Liver (tissue), 9 donors: ENCODE measurements around the gene PCTP. TPM values are rescaled to one million over a fixed set of nuclear protein-coding genes. Genes with fewer than 3 reads are reported as not detected.
A peak's percentile ranks its signal among the peaks of the same experiment; 100 is the strongest.

Experiments used
- DNase-seq: peaks from one replicate; pipeline ENCODE4 v3.0.0-alpha.2; 2017; ENCODE audit warnings: low spot score
- H3K27ac ChIP-seq, 2 donors: one replicate each; pipeline ENCODE4 v1.7.0; 2013; ENCODE audit warnings: inconsistent platforms in 2 of 2, low read length in 2 of 2, control low read depth in 1 of 2, low read depth in 1 of 2, mild to moderate bottlenecking in 1 of 2
- H3K27me3 ChIP-seq, 4 donors: one replicate each; pipeline versions ENCODE4 v1.6.1 to v1.7.0; 2013; ENCODE audit warnings: low read length in 3 of 4, inconsistent platforms in 1 of 4, mild to moderate bottlenecking in 1 of 4, moderate library complexity in 1 of 4; ENCODE audit not compliant: control insufficient read depth in 4 of 4, insufficient read depth in 4 of 4
- H3K36me3 ChIP-seq, 4 donors: one replicate each; pipeline versions ENCODE4 v1.6.1 to v1.7.0; 2013; ENCODE audit warnings: low read length in 3 of 4, mild to moderate bottlenecking in 3 of 4, low read depth in 1 of 4, moderate library complexity in 1 of 4; ENCODE audit not compliant: control insufficient read depth in 4 of 4, insufficient read depth in 3 of 4
- H3K4me1 ChIP-seq, 4 donors: one replicate each; pipeline versions ENCODE4 v1.6.1 to v1.7.0; 2013; ENCODE audit warnings: low read length in 3 of 4, mild to moderate bottlenecking in 3 of 4, moderate library complexity in 1 of 4; ENCODE audit not compliant: control insufficient read depth in 4 of 4, insufficient read depth in 4 of 4
- H3K4me3 ChIP-seq, 3 donors: one replicate each; pipeline versions ENCODE4 v1.6.1 to v1.7.0; 2013; ENCODE audit warnings: low read length in 3 of 3, control low read depth in 1 of 3, low read depth in 1 of 3, mild to moderate bottlenecking in 1 of 3
- H3K9ac ChIP-seq, 2 donors: one replicate each; pipeline ENCODE4 v1.7.0; 2013; ENCODE audit warnings: low read length in 2 of 2, mild to moderate bottlenecking in 2 of 2, moderate library complexity in 2 of 2, control low read depth in 1 of 2, low read depth in 1 of 2
- H3K9me3 ChIP-seq, 4 donors: one replicate each; pipeline versions ENCODE4 v1.6.1 to v1.7.0; 2013; ENCODE audit warnings: low read length in 3 of 4; ENCODE audit not compliant: control insufficient read depth in 4 of 4
- ATF3 ChIP-seq: IDR thresholded peaks from 2 replicates; pipeline ENCODE4 v1.6.1; 2016; ENCODE audit warnings: antibody characterized with exemption
- CTCF ChIP-seq: fragments of 150-350 bp; IDR thresholded peaks from 2 replicates; pipeline ENCODE4 v1.5.1; 2017; ENCODE audit warnings: improper control_type of control experiment, low read depth, low read length; ENCODE audit not compliant: missing input control
- EGR1 ChIP-seq, 2 donors: IDR thresholded peaks; 2 replicates each; pipeline ENCODE4 v1.6.1; 2016 to 2018; ENCODE audit warnings: antibody characterized with exemption in 2 of 2, low read depth in 2 of 2
- FOXA1 ChIP-seq: IDR thresholded peaks from 2 replicates; pipeline ENCODE4 v1.6.1; 2016; ENCODE audit warnings: antibody characterized with exemption
- FOXA2 ChIP-seq: IDR thresholded peaks from 2 replicates; pipeline ENCODE4 v1.6.1; 2016; ENCODE audit warnings: antibody characterized with exemption
- GABPA ChIP-seq, 2 donors: IDR thresholded peaks in 1 of 2; conservative IDR thresholded peaks in 1 of 2; 2 replicates each; pipeline ENCODE4 v1.6.1; 2016; ENCODE audit warnings: antibody characterized with exemption in 2 of 2, mild to moderate bottlenecking in 1 of 2, moderate library complexity in 1 of 2
- HNF4A ChIP-seq, 2 donors: conservative IDR thresholded peaks; 2 replicates each; pipeline ENCODE4 v1.6.1; 2016; ENCODE audit warnings: antibody characterized with exemption in 2 of 2, mild to moderate bottlenecking in 2 of 2
- HNF4G ChIP-seq: IDR thresholded peaks from 2 replicates; pipeline ENCODE4 v1.6.1; 2016; ENCODE audit warnings: antibody characterized with exemption
- JUND ChIP-seq, 2 donors: IDR thresholded peaks; 2 replicates each; pipeline ENCODE4 v1.6.1; 2016; ENCODE audit warnings: antibody characterized with exemption in 2 of 2
- NR2F2 ChIP-seq: IDR thresholded peaks from 2 replicates; pipeline ENCODE4 v1.6.1; 2016; ENCODE audit warnings: antibody characterized with exemption
- RAD21 ChIP-seq, 2 donors: IDR thresholded peaks; 2 replicates each; pipeline ENCODE4 v1.6.1; 2016; ENCODE audit warnings: antibody characterized with exemption in 2 of 2, mild to moderate bottlenecking in 2 of 2
- RXRA ChIP-seq, 2 donors: IDR thresholded peaks; 2 replicates each; pipeline ENCODE4 v1.6.1; 2017 to 2018; ENCODE audit warnings: antibody characterized with exemption in 2 of 2, mild to moderate bottlenecking in 1 of 2
- SP1 ChIP-seq: IDR thresholded peaks from 2 replicates; pipeline ENCODE4 v1.6.1; 2018; ENCODE audit warnings: antibody characterized with exemption, mild to moderate bottlenecking
- TAF1 ChIP-seq: conservative IDR thresholded peaks from 2 replicates; pipeline ENCODE4 v1.6.1; 2016; ENCODE audit warnings: antibody characterized with exemption, mild to moderate bottlenecking
- YY1 ChIP-seq: IDR thresholded peaks from 2 replicates; pipeline ENCODE4 v1.6.1; 2016; ENCODE audit warnings: antibody characterized with exemption, mild to moderate bottlenecking
- WGBS: extraction: QIAGEN DNeasy Blood & Tissue Kit; methylation state at CpG from one replicate; pipeline ENCODE4 v1.1.7; 2013; 5-methylcytosine and 5-hydroxymethylcytosine counted together
- polyA plus RNA-seq, 2 donors: library from polyadenylated mRNA; stranded (reverse) in 1 of 2; unstranded in 1 of 2; fragments of 200-250 nt in 1 of 2; fragments of >200 nt in 1 of 2; fragmentation: Nextera tagmentation in 1 of 2; extraction: Ambion mirVana in 1 of 2; gene quantifications; one replicate each; pipeline versions ENCODE4 v1.2.1 to v1.2.3, GENCODE V29; 2013 to 2015
- total RNA-seq, 2 donors: library from RNA; depleted of rRNA; stranded (reverse); fragments of >200 nt; gene quantifications; one replicate each; pipeline ENCODE4 v1.2.3, GENCODE V29; 2014
- TF ChIP-seq, protein P1 (sequence below): IDR thresholded peaks from 2 replicates; pipeline ENCODE4 v1.6.1; 2016; ENCODE audit warnings: antibody characterized with exemption
- TF ChIP-seq, protein P2 (sequence below): IDR thresholded peaks from 2 replicates; pipeline ENCODE4 v1.6.1; 2016; ENCODE audit warnings: antibody characterized with exemption, mild to moderate bottlenecking
- TF ChIP-seq, protein P3 (sequence below): IDR thresholded peaks from 2 replicates; pipeline ENCODE4 v1.6.1; 2016; ENCODE audit warnings: antibody characterized with exemption
- donor health status: healthy.
- donor health status: healthy.
- donor health status: healthy.
- donor health status: healthy.
- donor health status: healthy.

The PCTP gene
- total and polyA plus RNA-seq, 4 donors = 25.0 to 79.0 (median 55.8) TPM

GRCh38 chr17:55762086-55762858 is 11.4 kb downstream of the PCTP start:
- H3K9me3 ChIP-seq = no peaks in the 10 kb centered on the region
- no peaks in the 10 kb centered on the region for H3K27me3 ChIP-seq
- H3K4me3 ChIP-seq = peak overlapping the region in 2 of 3 donors; percentile 3 to 4
- H3K27ac ChIP-seq = peak overlapping the region; percentile 66 to 69
- DNase-seq = no peak
- H3K4me1 ChIP-seq = peaks cover 5 to 55% (median 27%) of the 10 kb centered on the region in 4 donors
- TF ChIP-seq, protein P1, sequence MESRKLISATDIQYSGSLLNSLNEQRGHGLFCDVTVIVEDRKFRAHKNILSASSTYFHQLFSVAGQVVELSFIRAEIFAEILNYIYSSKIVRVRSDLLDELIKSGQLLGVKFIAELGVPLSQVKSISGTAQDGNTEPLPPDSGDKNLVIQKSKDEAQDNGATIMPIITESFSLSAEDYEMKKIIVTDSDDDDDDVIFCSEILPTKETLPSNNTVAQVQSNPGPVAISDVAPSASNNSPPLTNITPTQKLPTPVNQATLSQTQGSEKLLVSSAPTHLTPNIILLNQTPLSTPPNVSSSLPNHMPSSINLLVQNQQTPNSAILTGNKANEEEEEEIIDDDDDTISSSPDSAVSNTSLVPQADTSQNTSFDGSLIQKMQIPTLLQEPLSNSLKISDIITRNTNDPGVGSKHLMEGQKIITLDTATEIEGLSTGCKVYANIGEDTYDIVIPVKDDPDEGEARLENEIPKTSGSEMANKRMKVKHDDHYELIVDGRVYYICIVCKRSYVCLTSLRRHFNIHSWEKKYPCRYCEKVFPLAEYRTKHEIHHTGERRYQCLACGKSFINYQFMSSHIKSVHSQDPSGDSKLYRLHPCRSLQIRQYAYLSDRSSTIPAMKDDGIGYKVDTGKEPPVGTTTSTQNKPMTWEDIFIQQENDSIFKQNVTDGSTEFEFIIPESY = peak; percentile 57
- TF ChIP-seq CTCF (no peak), EGR1 (IDR thresholded peaks at IDR 0.05; ENCODE audit: low read depth in 2 of 2) (peak in 1 of 2 donors; percentile 17), JUND (IDR thresholded peaks at IDR 0.05) (peak in 1 of 2 donors; percentile 65), YY1 (peak; percentile 63), FOXA1 (no peak), RXRA (IDR thresholded peaks at IDR 0.05) (peak; percentile 90 to 92), RAD21 (IDR thresholded peaks at IDR 0.05) (peak in 1 of 2 donors; percentile 59), GABPA (IDR thresholded peaks at IDR 0.05 in 1 of 2, conservative IDR thresholded peaks at IDR 0.05 in 1 of 2) (no peak), TAF1 (peak; percentile 27), NR2F2 (no peak), FOXA2 (no peak), HNF4G (peak; percentile 78), SP1 (peak; percentile 93), HNF4A (conservative IDR thresholded peaks at IDR 0.05) (peak; percentile 91 to 93), ATF3 (no peak)
- TF ChIP-seq, protein P2, sequence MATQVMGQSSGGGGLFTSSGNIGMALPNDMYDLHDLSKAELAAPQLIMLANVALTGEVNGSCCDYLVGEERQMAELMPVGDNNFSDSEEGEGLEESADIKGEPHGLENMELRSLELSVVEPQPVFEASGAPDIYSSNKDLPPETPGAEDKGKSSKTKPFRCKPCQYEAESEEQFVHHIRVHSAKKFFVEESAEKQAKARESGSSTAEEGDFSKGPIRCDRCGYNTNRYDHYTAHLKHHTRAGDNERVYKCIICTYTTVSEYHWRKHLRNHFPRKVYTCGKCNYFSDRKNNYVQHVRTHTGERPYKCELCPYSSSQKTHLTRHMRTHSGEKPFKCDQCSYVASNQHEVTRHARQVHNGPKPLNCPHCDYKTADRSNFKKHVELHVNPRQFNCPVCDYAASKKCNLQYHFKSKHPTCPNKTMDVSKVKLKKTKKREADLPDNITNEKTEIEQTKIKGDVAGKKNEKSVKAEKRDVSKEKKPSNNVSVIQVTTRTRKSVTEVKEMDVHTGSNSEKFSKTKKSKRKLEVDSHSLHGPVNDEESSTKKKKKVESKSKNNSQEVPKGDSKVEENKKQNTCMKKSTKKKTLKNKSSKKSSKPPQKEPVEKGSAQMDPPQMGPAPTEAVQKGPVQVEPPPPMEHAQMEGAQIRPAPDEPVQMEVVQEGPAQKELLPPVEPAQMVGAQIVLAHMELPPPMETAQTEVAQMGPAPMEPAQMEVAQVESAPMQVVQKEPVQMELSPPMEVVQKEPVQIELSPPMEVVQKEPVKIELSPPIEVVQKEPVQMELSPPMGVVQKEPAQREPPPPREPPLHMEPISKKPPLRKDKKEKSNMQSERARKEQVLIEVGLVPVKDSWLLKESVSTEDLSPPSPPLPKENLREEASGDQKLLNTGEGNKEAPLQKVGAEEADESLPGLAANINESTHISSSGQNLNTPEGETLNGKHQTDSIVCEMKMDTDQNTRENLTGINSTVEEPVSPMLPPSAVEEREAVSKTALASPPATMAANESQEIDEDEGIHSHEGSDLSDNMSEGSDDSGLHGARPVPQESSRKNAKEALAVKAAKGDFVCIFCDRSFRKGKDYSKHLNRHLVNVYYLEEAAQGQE = peak; percentile 74
- TF ChIP-seq, protein P3, sequence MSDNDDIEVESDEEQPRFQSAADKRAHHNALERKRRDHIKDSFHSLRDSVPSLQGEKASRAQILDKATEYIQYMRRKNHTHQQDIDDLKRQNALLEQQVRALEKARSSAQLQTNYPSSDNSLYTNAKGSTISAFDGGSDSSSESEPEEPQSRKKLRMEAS = peak; percentile 52
- H3K36me3 ChIP-seq = peaks cover 0 to 1% (median 0%) of the 10 kb centered on the region in 4 donors
- 40% methylated on average over 6 of the region's 6 CpGs for WGBS
- peak overlapping the region in 1 of 2 donors; percentile 79 for H3K9ac ChIP-seq
